GM19438 (cell line): Measurements from ENCODE around the gene NUMA1.

ENCODE experiments used
- ATAC-seq: cut with Tn5 transposase; IDR thresholded peaks from one replicate; pipeline ENCODE4 v1.9.1; 2021; ENCODE audit warnings: low read depth; ENCODE audit not compliant: unreplicated experiment

NUMA1 gene

GRCh38 chr11:72001834-72002591, 78.3 kb downstream of the NUMA1 start:
- ATAC-seq: no peak

GRCh38 chr11:72001285-72001684, 79.1 kb downstream of the NUMA1 start:
- no peak for ATAC-seq

GRCh38 chr11:72000202-72000867, 80.0 kb downstream of the NUMA1 start:
- ATAC-seq: no peak

- ATAC-seq: no peak
Measured at GRCh38 chr11:71999798-72000197, 80.5 kb downstream of the NUMA1 start.

GRCh38 chr11:71999362-71999761, 81.0 kb downstream of the NUMA1 start:
- ATAC-seq: no peak

- no peak for ATAC-seq
Measured at GRCh38 chr11:71998649-71999310, 81.6 kb downstream of the NUMA1 start, which contains the start of gene IL18BP. IL18BP (plus strand) TSS chr11:71998909; CDS start chr11:71999985, 1,076 bp downstream.

- ATAC-seq: no peak
Measured at GRCh38 chr11:71998061-71998460, 82.3 kb downstream of the NUMA1 start.

GRCh38 chr11:71997594-71997993, 82.7 kb downstream of the NUMA1 start:
- ATAC-seq: no peak

- no peak for ATAC-seq
Measured at GRCh38 chr11:71996946-71997345, 83.4 kb downstream of the NUMA1 start.

GRCh38 chr11:71996517-71996916, 83.8 kb downstream of the NUMA1 start:
- ATAC-seq: no peak

GRCh38 chr11:71995726-71996291, 84.5 kb downstream of the NUMA1 start:
- ATAC-seq: no peak

GRCh38 chr11:71994786-71995185, 85.6 kb downstream of the NUMA1 start:
- no peak for ATAC-seq

- no peak for ATAC-seq
Measured at GRCh38 chr11:71992136-71992730, 88.1 kb downstream of the NUMA1 start.

- ATAC-seq: peak; percentile 56
Measured at GRCh38 chr11:71991494-71991893, 88.8 kb downstream of the NUMA1 start.

- no peak for ATAC-seq
Measured at GRCh38 chr11:71990701-71991100, 89.6 kb downstream of the NUMA1 start.

- ATAC-seq: no peak
Measured at GRCh38 chr11:71988050-71988449, 92.3 kb downstream of the NUMA1 start.

- no peak for ATAC-seq
Measured at GRCh38 chr11:71987521-71987920, 92.8 kb downstream of the NUMA1 start.

GRCh38 chr11:71986131-71986530, 94.2 kb downstream of the NUMA1 start:
- ATAC-seq: no peak

- ATAC-seq: no peak
Measured at GRCh38 chr11:71979602-71980001, 100.7 kb downstream of the NUMA1 start.

GRCh38 chr11:71979094-71979493, 101.2 kb downstream of the NUMA1 start:
- no peak for ATAC-seq
